Glutamatergic neuron (in vitro differentiated cells): Measurements from ENCODE around the gene TMEM132E. TPM values are rescaled to one million over a fixed set of nuclear protein-coding genes. Genes with fewer than 3 reads are reported as not detected.

ENCODE experiments used
- DNase-seq: peaks from one replicate; pipeline ENCODE4 v3.0.0; 2022
- H3K27ac Mint-ChIP-seq: one replicate; pipeline ENCODE4 v1.8.0; 2020; ENCODE audit warnings: mild to moderate bottlenecking, mixed read lengths, inconsistent platforms; ENCODE audit not compliant: unreplicated experiment
- H3K27me3 Mint-ChIP-seq: one replicate; pipeline ENCODE4 v1.8.0; 2020; ENCODE audit warnings: mild to moderate bottlenecking, moderate library complexity, mixed read lengths, inconsistent platforms; ENCODE audit not compliant: unreplicated experiment
- H3K36me3 Mint-ChIP-seq: one replicate; pipeline ENCODE4 v1.8.0; 2020; ENCODE audit warnings: mild to moderate bottlenecking, mixed read lengths, inconsistent platforms; ENCODE audit not compliant: unreplicated experiment
- H3K4me1 Mint-ChIP-seq: one replicate; pipeline ENCODE4 v1.8.0; 2020; ENCODE audit warnings: mild to moderate bottlenecking, low read depth, mixed read lengths, inconsistent platforms; ENCODE audit not compliant: unreplicated experiment
- H3K4me3 Mint-ChIP-seq: one replicate; pipeline ENCODE4 v1.8.0; 2020; ENCODE audit warnings: mild to moderate bottlenecking, mixed read lengths, inconsistent platforms; ENCODE audit not compliant: unreplicated experiment
- H3K9me3 Mint-ChIP-seq: one replicate; pipeline ENCODE4 v1.8.0; 2020; ENCODE audit warnings: mild to moderate bottlenecking, moderate library complexity, mixed read lengths, inconsistent platforms; ENCODE audit not compliant: unreplicated experiment
- CTCF ChIP-seq: fragments of 200-600 bp; sonication (generic); IDR thresholded peaks from one replicate; pipeline ENCODE4 v1.5.0; 2021; ENCODE audit not compliant: partially characterized antibody, unreplicated experiment
- total RNA-seq: library from RNA; stranded (reverse); fragmentation: NEBNext Ultra II Directional; extraction: Animal tissue kit (Norgen Biotek cat#: 25700); gene quantifications from one replicate; pipeline ENCODE4 v1.2.1, GENCODE V29; 2021; ENCODE audit not compliant: unreplicated experiment

TMEM132E gene
- total RNA-seq, 1 donor from 2014 or later: 93.6 TPM

GRCh38 chr17:34588266-34588665 is 8.9 kb downstream of the TMEM132E start:
- no peak overlapping the region for H3K27ac Mint-ChIP-seq
- H3K27me3 Mint-ChIP-seq: peaks cover 16% of the 10 kb centered on the region
- TF ChIP-seq CTCF: no peak
- H3K9me3 Mint-ChIP-seq: peaks cover 1% of the 10 kb centered on the region
- peak overlapping the region; percentile 31 for H3K4me3 Mint-ChIP-seq
- DNase-seq: no peak
- peaks cover 60% of the 10 kb centered on the region for H3K4me1 Mint-ChIP-seq
- no peaks in the 10 kb centered on the region for H3K36me3 Mint-ChIP-seq

- no peak for DNase-seq
- H3K4me1 Mint-ChIP-seq: peaks cover 64% of the 10 kb centered on the region
- peaks cover 5% of the 10 kb centered on the region for H3K9me3 Mint-ChIP-seq
- peak overlapping the region; percentile 43 for H3K4me3 Mint-ChIP-seq
- H3K36me3 Mint-ChIP-seq: no peaks in the 10 kb centered on the region
- TF ChIP-seq CTCF: no peak
- peaks cover 16% of the 10 kb centered on the region for H3K27me3 Mint-ChIP-seq
- H3K27ac Mint-ChIP-seq: no peak overlapping the region
These were observed 10.0 kb downstream of the TMEM132E start for GRCh38 chr17:34589120-34589965.

GRCh38 chr17:34592002-34592401 is 12.6 kb downstream of the TMEM132E start:
- H3K4me3 Mint-ChIP-seq: no peak overlapping the region

GRCh38 chr17:34596920-34597319 is 17.5 kb downstream of the TMEM132E start:
- Mint-ChIP-seq H3K27ac (peak overlapping the region; percentile 53), H3K4me3 (no peak overlapping the region), H3K4me1 (peaks cover 43% of the 10 kb centered on the region), H3K9me3 (peaks cover 12% of the 10 kb centered on the region), H3K27me3 (peaks cover 19% of the 10 kb centered on the region), H3K36me3 (no peaks in the 10 kb centered on the region)
- TF ChIP-seq CTCF: no peak
- DNase-seq: no peak

More at GRCh38 chr17:34592002-34592401, 12.6 kb downstream of the TMEM132E start:
- no peaks in the 10 kb centered on the region for H3K36me3 Mint-ChIP-seq
- no peak for DNase-seq
- H3K27me3 Mint-ChIP-seq: peaks cover 11% of the 10 kb centered on the region
- no peak for TF ChIP-seq CTCF
- H3K4me1 Mint-ChIP-seq: peaks cover 46% of the 10 kb centered on the region
- no peak overlapping the region for H3K27ac Mint-ChIP-seq
- peaks cover 8% of the 10 kb centered on the region for H3K9me3 Mint-ChIP-seq

- Mint-ChIP-seq H3K27me3 (peaks cover 19% of the 10 kb centered on the region), H3K36me3 (no peaks in the 10 kb centered on the region), H3K4me3 (peak overlapping the region; percentile 43), H3K4me1 (peaks cover 52% of the 10 kb centered on the region), H3K27ac (peak overlapping the region; percentile 85), H3K9me3 (peaks cover 18% of the 10 kb centered on the region)
- DNase-seq: peak; percentile 75
- no peak for TF ChIP-seq CTCF
These were observed 18.9 kb downstream of the TMEM132E start for GRCh38 chr17:34598161-34598776.
